Activated CD4-positive, alpha-beta T cell treated with anti-CD3 and anti-CD28 coated beads for 36 hours (primary cell): ENCODE results near the gene SLC25A39. TPM values are rescaled to one million over a fixed set of nuclear protein-coding genes. Genes with fewer than 3 reads are reported as not detected.

Source experiments
- ATAC-seq: fragments of 200-7000 bp; cut with Tn5 transposase; one replicate; pipeline ENCODE4 v1.10.0; 2021; ENCODE audit warnings: mild to moderate bottlenecking, moderate library complexity
- CTCF ChIA-PET: fragments of 350-600 bp; sonication (Branson Sonifier 250); formaldehyde crosslinking; loops from one replicate; lab custom pipeline; 2021; ENCODE audit warnings: antibody characterized with exemption; lab: Charles Lee
- POLR2A ChIA-PET: fragments of 350-600 bp; sonication (Branson Sonifier 250); formaldehyde crosslinking; loops from one replicate; lab custom pipeline; 2021; ENCODE audit warnings: antibody characterized with exemption, inconsistent platforms; lab: Charles Lee
- DNase-seq: peaks from one replicate; pipeline ENCODE4 v3.0.0-alpha.2; 2020
- H3K27ac Mint-ChIP-seq: one replicate; pipeline ENCODE4 v1.8.0; 2021; ENCODE audit warnings: mixed read lengths
- H3K27me3 Mint-ChIP-seq: one replicate; pipeline ENCODE4 v1.8.0; 2021; ENCODE audit warnings: mixed read lengths
- H3K36me3 Mint-ChIP-seq: one replicate; pipeline ENCODE4 v1.8.0; 2021; ENCODE audit warnings: low read depth, mixed read lengths
- H3K4me1 Mint-ChIP-seq: one replicate; pipeline ENCODE4 v1.8.0; 2021; ENCODE audit warnings: mixed read lengths
- H3K4me3 Mint-ChIP-seq: one replicate; pipeline ENCODE4 v1.8.0; 2021; ENCODE audit warnings: mild to moderate bottlenecking, moderate library complexity, mixed read lengths
- H3K9me3 Mint-ChIP-seq: one replicate; pipeline ENCODE4 v1.8.0; 2021; ENCODE audit warnings: low read depth, mixed read lengths
- intact Hi-C, 2 experiments: fragments of 100-400 bp; cut with DNase I in 1 of 2; cut with micrococcal nuclease in 1 of 2; formaldehyde crosslinking; loops; one replicate each; pipeline versions ENCODE4 v1.14.2 to v1.15.1; 2022 to 2024; cut with DNase I, micrococcal nuclease
- total RNA-seq, 2 experiments: library from RNA; stranded (reverse); gene quantifications; one replicate each; pipeline ENCODE4 v1.2.3, GENCODE V29; 2021

The SLC25A39 gene
- total RNA-seq, 2 experiments from 2014 or later = 127 to 129 TPM

GRCh38 chr17:44272321-44272951, 52.2 kb downstream of the SLC25A39 start:
- Mint-ChIP-seq H3K27ac (no peak overlapping the region), H3K27me3 (peaks cover 5% of the 10 kb centered on the region), H3K4me3 (no peak overlapping the region), H3K36me3 (no peaks in the 10 kb centered on the region), H3K9me3 (no peaks in the 10 kb centered on the region), H3K4me1 (no peaks in the 10 kb centered on the region)
- ATAC-seq = no peak
- intact Hi-C loops = no loop called here
- CTCF ChIA-PET = interaction anchor here (1.1 kb wide), 1 partner anchor 90 kb away, joined by 3 read pairs; no protein-coding TSS in a partner anchor
- no peak for DNase-seq
- POLR2A ChIA-PET = no interaction called here

Other genes starting within 250 kb of the SLC25A39 start
- gene HDAC5, start 201.2 kb downstream of the SLC25A39 start, total RNA-seq = 10 to 100 TPM; 16.5 to 22.0 TPM
- 10 to 100 TPM; 17.1 to 23.3 TPM for gene HROB, start 182.9 kb downstream of the SLC25A39 start, total RNA-seq
- gene ASB16, start 154.1 kb downstream of the SLC25A39 start, total RNA-seq = under 1 TPM; 0.14 TPM
- 10 to 100 TPM; 19.8 to 20.3 TPM for gene TMUB2, start 137.9 kb downstream of the SLC25A39 start, total RNA-seq
- gene ATXN7L3, start 124.9 kb downstream of the SLC25A39 start, total RNA-seq = 10 to 100 TPM; 66.3 to 70.6 TPM
- gene UBTF, start 105.1 kb downstream of the SLC25A39 start, total RNA-seq = 100 to 1,000 TPM; 127 to 162 TPM
- not detected for gene SLC4A1, start 56.7 kb downstream of the SLC25A39 start, total RNA-seq
- under 1 TPM in 1 of 2 experiments, not detected in 1; 0.11 TPM for gene RUNDC3A, start 16.2 kb downstream of the SLC25A39 start, total RNA-seq
- gene GRN, start 20.5 kb upstream of the SLC25A39 start, total RNA-seq = 10 to 100 TPM; 35.4 to 68.0 TPM
- under 1 TPM; 0.18 to 0.32 TPM for gene FAM171A2, start 39.0 kb upstream of the SLC25A39 start, total RNA-seq
- gene ITGA2B, start 64.8 kb upstream of the SLC25A39 start, total RNA-seq = 1 to 10 TPM; 1.6 to 1.7 TPM
- gene GPATCH8, start 178.6 kb upstream of the SLC25A39 start, total RNA-seq = 10 to 100 TPM; 39.6 to 43.2 TPM
- gene FZD2, start 232.7 kb upstream of the SLC25A39 start, total RNA-seq = under 1 TPM; 0.07 to 0.09 TPM